ENCODE results near the gene NUP98. TPM values are rescaled to one million over a fixed set of nuclear protein-coding genes. Genes with fewer than 3 reads are reported as not detected.

NUP98 gene
- total RNA-seq, 1 donor from 2014 or later = 85.3 TPM

DNA sequence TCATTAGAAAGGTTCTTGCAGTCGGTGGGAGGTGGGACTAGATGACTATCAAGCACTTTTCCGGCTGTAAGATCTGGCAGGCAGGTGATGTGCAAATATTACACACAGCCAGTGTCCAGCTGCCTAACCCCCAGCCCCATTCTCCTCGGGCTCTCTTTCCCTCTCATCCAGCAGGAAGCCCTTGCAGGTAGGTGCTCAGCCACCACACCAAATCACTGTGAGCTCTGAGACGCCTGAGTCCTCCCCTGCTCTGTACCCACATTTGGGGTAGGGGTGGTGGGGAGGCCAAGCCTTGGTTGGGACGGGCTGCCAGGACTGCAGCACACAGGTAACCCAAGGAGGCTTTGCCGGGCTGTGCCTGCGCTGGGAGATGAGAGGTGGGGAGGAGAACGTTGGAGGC lies 156.2 kb downstream of the NUP98 start:
- DNase-seq = no peak

DNA sequence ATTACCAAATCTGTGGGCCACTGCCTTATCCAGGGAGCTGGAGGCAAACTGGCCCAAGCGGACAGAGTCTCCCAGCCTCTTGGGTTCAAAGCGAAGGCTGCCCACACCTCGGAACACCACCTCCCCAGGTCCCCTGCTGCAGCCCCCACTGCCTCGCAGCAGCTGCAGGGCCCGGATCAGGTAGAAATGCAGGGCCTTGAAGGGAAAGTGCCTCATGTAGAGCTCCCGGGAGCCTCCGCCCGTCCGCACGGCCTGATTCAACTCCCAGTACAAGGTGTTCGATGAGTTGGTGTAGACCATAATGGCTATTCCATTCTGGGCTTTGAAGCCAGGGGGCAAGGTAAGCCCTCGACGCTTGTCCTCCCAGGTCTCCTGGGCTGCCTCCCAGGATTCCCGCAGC lies 157.5 kb downstream of the NUP98 start:
- DNase-seq = no peak

DNA sequence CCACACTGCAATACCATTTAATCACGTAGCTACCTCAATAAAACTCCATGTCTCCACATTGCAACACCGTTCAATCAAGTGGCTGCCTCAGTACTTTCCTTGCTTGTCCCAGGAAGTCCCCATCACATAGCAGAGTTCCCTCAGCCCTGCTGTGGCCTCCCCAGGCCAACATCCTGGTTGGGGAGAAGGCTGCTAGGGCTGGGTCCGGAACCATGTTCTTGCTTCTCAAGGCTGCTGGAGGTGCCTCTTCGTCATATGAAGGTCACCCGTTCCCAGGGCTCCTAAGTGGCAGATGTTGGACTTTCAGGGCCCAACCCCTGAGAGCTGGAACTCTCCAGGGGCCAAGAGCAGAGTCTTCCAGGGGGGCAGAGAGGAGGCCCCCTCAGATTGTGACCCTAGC lies 158.8 kb downstream of the NUP98 start:
- no peak for DNase-seq

DNA sequence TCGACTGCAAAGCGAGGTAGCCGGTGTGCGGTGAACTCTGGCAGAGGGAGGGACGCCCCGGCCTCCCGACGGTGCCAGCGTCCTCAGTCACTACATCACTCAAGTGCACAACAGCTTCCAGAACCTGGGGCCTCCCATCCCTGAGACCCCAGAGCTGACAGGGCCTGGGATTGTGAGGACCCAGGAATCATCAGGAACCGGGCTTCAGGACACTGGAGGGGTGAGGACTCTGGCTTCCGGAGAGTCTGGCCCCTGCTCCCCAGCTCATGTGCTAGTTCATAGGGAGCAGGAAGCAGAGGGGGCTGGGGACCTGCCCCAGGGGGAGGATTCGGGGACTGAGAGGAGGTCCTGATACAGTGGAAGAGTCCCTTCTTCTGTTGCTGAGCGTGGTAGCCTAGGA lies 160.2 kb downstream of the NUP98 start:
- DNase-seq = no peak

DNA sequence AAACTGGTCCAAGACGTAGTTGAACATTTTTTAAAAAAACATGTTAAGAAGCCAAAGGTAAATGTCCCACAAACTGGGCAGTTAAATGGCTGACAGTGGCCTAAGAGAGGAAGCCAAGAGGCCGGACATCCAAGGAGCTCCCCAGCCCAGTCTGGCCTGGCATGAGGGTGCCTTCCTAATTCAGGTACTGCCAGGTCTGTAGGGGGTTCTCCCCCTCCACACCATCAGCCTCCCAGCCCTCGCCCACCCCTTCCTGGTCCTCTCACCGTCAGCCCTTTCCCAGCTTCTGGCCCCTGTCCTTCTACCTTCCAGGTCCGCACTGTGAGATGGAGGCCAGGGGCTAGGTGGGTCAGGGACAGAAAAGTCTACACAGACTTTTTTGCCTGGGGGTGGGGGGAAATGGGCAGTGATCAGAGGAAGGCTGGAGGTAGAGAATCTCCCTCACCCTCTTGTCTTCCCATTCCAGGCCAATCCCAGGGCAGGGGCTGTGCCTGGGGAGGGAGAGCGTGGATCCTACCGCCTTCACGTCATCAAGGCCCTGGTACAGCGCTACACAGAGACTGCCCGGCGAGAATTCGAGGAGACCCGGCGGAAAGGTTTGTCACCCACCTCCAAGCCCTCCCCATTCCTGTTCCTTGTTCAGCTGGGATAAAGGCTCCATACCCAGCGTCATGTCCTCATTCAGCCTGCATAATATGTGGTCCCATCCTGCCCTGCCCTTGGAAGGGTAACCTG lies 161.5 kb downstream of the NUP98 start:
- no peak for DNase-seq

DNA sequence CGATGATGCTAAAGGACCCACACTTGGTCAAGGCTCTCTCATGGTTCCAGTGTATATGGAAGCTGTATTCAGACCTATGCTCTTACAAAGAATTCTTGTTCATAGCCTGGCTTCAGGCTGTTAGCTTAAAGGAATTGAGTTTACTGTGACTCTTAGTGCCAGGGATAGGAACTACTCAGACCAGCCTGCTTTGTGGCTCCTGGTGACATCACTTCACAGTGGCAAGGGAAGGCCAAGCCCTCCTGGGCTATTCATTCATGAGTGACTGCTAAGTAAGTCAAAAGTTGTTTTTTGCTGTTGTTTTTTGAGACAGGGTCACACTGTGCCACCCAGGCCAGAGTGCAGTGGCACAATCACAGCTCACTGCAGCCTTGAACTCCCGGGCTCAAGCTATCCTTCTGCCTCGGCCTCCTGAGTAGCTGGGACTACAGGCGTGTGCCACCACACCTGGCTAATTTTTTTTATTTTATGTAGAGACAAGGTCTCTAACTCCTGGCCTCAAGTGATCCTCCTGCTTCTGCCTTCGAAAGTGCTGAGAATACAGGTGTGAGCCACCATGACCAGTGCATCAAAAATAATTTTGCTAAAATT lies 165.2 kb downstream of the NUP98 start:
- no peak for DNase-seq

DNA sequence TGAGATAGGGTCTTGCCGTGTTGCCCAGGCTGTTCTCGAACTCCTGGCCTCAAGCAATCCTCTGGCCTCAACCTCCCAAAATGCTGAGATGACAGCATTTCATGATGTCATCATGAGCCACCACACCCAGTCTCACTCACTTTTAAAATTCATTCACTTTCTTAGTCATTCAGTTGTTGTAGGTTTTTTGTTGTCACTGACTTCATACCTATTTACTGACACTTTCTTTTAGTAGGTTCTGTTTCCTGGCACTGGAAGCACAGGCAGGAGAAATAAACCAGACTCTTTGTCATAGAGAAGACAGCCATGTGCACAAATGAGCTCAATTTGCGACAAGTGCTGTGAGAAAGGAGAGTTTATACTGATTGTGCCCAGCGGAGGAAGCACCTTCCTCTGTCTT lies 166.0 kb downstream of the NUP98 start:
- no peak for DNase-seq

DNA sequence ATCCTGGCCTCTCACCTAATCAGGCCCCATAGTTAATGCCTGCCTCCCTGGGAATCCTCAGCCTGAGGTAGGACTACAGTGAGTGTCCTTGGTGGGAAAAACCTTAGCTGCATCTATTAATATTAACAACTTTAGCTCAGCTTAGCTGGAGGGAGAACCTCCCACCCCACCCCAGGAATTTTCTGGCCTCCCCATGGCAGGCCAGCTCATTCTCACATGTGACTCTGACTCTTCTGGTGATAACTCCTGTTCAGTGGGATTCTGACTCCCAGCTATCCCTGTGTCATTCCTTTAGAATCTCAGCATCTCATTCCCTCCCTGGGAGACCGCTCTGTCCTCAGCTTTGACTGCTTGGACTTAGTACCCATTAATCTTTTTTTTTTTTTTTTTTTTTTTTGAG lies 170.1 kb downstream of the NUP98 start:
- no peak for DNase-seq

DNA sequence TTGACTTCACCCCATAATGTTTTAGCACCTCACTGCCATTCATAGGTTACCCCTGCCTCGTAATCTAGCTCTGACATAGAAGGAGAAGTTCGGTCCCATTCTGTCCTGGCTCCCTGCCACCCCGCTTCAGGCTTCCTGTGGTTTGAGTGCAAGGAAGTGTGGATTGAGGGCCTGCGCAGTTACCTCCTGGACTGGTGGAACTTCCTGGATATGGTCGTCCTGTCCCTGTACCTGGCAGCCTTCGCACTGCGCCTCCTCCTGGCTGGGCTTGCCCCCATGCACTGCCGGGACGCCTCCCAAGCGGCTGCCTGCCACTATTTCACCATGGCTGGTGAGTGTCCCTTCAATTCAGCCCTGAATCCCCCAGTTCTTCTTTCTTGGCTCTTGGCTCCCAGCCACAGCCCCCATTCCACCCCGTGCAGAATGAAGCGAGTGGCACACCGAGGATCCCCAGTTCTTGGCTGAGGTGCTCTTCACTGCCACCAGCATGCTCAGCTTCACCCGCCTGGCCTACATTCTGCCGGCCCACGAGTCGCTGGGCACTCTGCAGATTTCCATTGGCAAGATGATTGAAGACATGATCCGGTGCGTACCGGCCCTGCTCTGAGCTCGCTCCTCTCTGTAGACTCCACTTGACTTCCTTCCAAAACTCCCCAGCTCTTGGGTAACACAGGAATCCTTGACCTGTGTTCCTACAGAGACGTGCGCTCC lies 170.9 kb downstream of the NUP98 start:
- no peak for DNase-seq

Small RNA genes within 50 kb of the gene (small RNA-seq; reads per million reads assigned to genes)
- gene RF00019 (ENCODE audit: low replicate concordance) = not detected
- gene RNU6-1143P (ENCODE audit: low replicate concordance) = not detected
- not detected for gene RNU7-50P (ENCODE audit: low replicate concordance)

Other genes starting within 250 kb of the NUP98 start
- gene ART5, start 155.6 kb downstream of the NUP98 start, total RNA-seq = 1.7 TPM
- 0.20 TPM for gene ART1, start 152.4 kb downstream of the NUP98 start, total RNA-seq
- 0.20 TPM for gene CHRNA10, start 126.2 kb downstream of the NUP98 start, total RNA-seq
- gene PGAP2, start 11.0 kb upstream of the NUP98 start, total RNA-seq = 18.8 TPM
- 7.6 TPM for gene RHOG, start 43.4 kb upstream of the NUP98 start, total RNA-seq
- gene STIM1, start 58.1 kb upstream of the NUP98 start, total RNA-seq = 30.8 TPM

Data from skin of body (tissue), 3 donors.